A549 (cell line): ENCODE data around the gene PKIG. TPM values are rescaled to one million over a fixed set of nuclear protein-coding genes. Genes with fewer than 3 reads are reported as not detected.

Experiments
- ATAC-seq, 2 experiments: fragments of 200-7000 bp in 1 of 2; fragments of >200 bp in 1 of 2; cut with Nextera tagmentation in 1 of 2; cut with Tn5 transposase in 1 of 2; 3 replicates each; pipeline versions ENCODE4 v1.8.0 to v1.9.1; 2018 to 2020; ENCODE audit warnings: mild to moderate bottlenecking in 1 of 2, moderate library complexity in 1 of 2
- CTCF ChIA-PET: fragments of 300-600 bp; sonication (Branson Sonifier 250); formaldehyde crosslinking; extraction: SDS; loops from one replicate; lab custom pipeline; 2021; ENCODE audit warnings: antibody characterized with exemption, inconsistent platforms; lab: Yijun Ruan, JAX
- POLR2A ChIA-PET: fragments of 350-600 bp; formaldehyde crosslinking; extraction: SDS; loops from one replicate; lab custom pipeline; 2021; ENCODE audit warnings: antibody characterized with exemption, inconsistent platforms; lab: Yijun Ruan, JAX
- DNase-seq, 2 experiments: peaks; one replicate each; pipeline versions ENCODE4 v3.0.0 to v3.0.0-alpha.2; 2011 to 2016; ENCODE audit warnings: low read depth in 1 of 2, low spot score in 1 of 2
- FAIRE-seq: peaks from 2 replicates; lab custom pipeline; 2011; peaks lifted over from hg19 to GRCh38; lab: Jason Lieb, UNC
- H3K27ac ChIP-seq, 2 experiments: fragments of >200 bp; sonication (Bioruptor Twin); formaldehyde crosslinking; 3 replicates each; pipeline ENCODE4 v1.5.1; 2016 to 2017
- H3K4me1 ChIP-seq: fragments of >200 bp; sonication (Bioruptor Twin); formaldehyde crosslinking; 3 replicates; pipeline ENCODE4 v1.6.1; 2016
- H3K4me2 ChIP-seq: fragments of >200 bp; sonication (Bioruptor Twin); formaldehyde crosslinking; 3 replicates; pipeline ENCODE4 v1.6.1; 2016
- H3K4me3 ChIP-seq: fragments of >200 bp; sonication (Bioruptor Twin); formaldehyde crosslinking; 3 replicates; pipeline ENCODE4 v1.5.1; 2016
- H3K9me3 ChIP-seq: fragments of >200 bp; sonication (Bioruptor Twin); formaldehyde crosslinking; 3 replicates; pipeline ENCODE4 v1.6.1; 2016
- ATOH8 ChIP-seq: fragments of 250-450 bp; sonication (Bioruptor Pico); IDR thresholded peaks from 2 replicates; pipeline ENCODE4 v1.5.0; 2020; ENCODE audit warnings: low read depth, mild to moderate bottlenecking, moderate library complexity
- BCL3 ChIP-seq: fragments of >200 bp; sonication (Bioruptor Twin); formaldehyde crosslinking; IDR thresholded peaks from 3 replicates; pipeline ENCODE4 v1.6.1; 2016
- BHLHE40 ChIP-seq: IDR thresholded peaks from 2 replicates; pipeline ENCODE4 v1.6.1; 2012; ENCODE audit warnings: low read depth, low read length, inconsistent platforms
- CEBPB ChIP-seq, 2 experiments: fragments of >200 bp in 1 of 2; sonication (Bioruptor Twin) in 1 of 2; formaldehyde crosslinking in 1 of 2; IDR thresholded peaks; 2 replicates each; pipeline ENCODE4 v1.6.1; 2012 to 2016
- CHD4 ChIP-seq: fragments of 200-600 bp; sonication (generic); IDR thresholded peaks from 2 replicates; pipeline ENCODE4 v1.6.1; 2016; ENCODE audit warnings: antibody characterized with exemption, mild to moderate bottlenecking, borderline replicate concordance
- EP300 ChIP-seq, 2 experiments: fragments of >200 bp; sonication (Bioruptor Twin); formaldehyde crosslinking; IDR thresholded peaks; 2 replicates in 1 of 2; 3 replicates in 1 of 2; pipeline ENCODE4 v1.6.1; 2016 to 2017
- GATA3 ChIP-seq: IDR thresholded peaks from 2 replicates; pipeline ENCODE4 v1.6.1; 2012; ENCODE audit warnings: borderline replicate concordance
- HDAC2 ChIP-seq: fragments of 200-600 bp; sonication (generic); IDR thresholded peaks from 2 replicates; pipeline ENCODE4 v1.6.1; 2016
- HOXA7 ChIP-seq: fragments of 250-450 bp; sonication (Bioruptor Pico); IDR thresholded peaks from 2 replicates; pipeline ENCODE4 v1.5.0; 2020; ENCODE audit warnings: mild to moderate bottlenecking, moderate library complexity
- JUN ChIP-seq, 2 experiments: fragments of >200 bp; sonication (Bioruptor Twin); formaldehyde crosslinking; IDR thresholded peaks; 2 replicates in 1 of 2; 3 replicates in 1 of 2; pipeline ENCODE4 v1.6.1; 2016 to 2017
- KDM5A ChIP-seq: fragments of 200-600 bp; sonication (generic); IDR thresholded peaks from 2 replicates; pipeline ENCODE4 v1.6.1; 2016; ENCODE audit warnings: antibody characterized with exemption, mild to moderate bottlenecking
- PHF8 ChIP-seq: fragments of 200-600 bp; sonication (generic); IDR thresholded peaks from 2 replicates; pipeline ENCODE4 v1.6.1; 2016; ENCODE audit warnings: low read depth, mild to moderate bottlenecking, antibody characterized with exemption, moderate library complexity, borderline replicate concordance
- POLR2A ChIP-seq: IDR thresholded peaks from 2 replicates; pipeline ENCODE4 v1.6.1; 2012; ENCODE audit warnings: mild to moderate bottlenecking, low read length
- RAD21 ChIP-seq, 2 experiments: fragments of >200 bp in 1 of 2; sonication (Bioruptor Twin) in 1 of 2; formaldehyde crosslinking in 1 of 2; IDR thresholded peaks in 1 of 2; conservative IDR thresholded peaks in 1 of 2; 2 replicates in 1 of 2; 3 replicates in 1 of 2; pipeline ENCODE4 v1.6.1; 2012 to 2018; ENCODE audit warnings: inconsistent platforms in 1 of 2
- RARB ChIP-seq: fragments of 250-450 bp; sonication (Bioruptor Pico); IDR thresholded peaks from 2 replicates; pipeline ENCODE4 v1.8.0; 2021; ENCODE audit warnings: mild to moderate bottlenecking, moderate library complexity
- RCOR1 ChIP-seq: fragments of 150-350 bp; IDR thresholded peaks from 2 replicates; pipeline ENCODE4 v1.6.1; 2014; ENCODE audit warnings: antibody characterized with exemption, low read length, low read depth
- RNF2 ChIP-seq: fragments of 200-600 bp; sonication (generic); IDR thresholded peaks from 2 replicates; pipeline ENCODE4 v1.6.1; 2016; ENCODE audit warnings: low read depth, mild to moderate bottlenecking, antibody characterized with exemption, moderate library complexity, borderline replicate concordance
- SMC3 ChIP-seq: fragments of >200 bp; sonication (Bioruptor Twin); formaldehyde crosslinking; IDR thresholded peaks from 3 replicates; pipeline ENCODE4 v1.6.1; 2018; ENCODE audit warnings: inconsistent platforms
- SREBF2 ChIP-seq: fragments of 450-650 bp; IDR thresholded peaks from 2 replicates; pipeline ENCODE4 v1.6.1; 2014; ENCODE audit warnings: mild to moderate bottlenecking, moderate library complexity
- ZNF302 ChIP-seq: fragments of 250-450 bp; sonication (Bioruptor Pico); IDR thresholded peaks from 2 replicates; pipeline ENCODE4 v1.9.0; 2021; ENCODE audit warnings: inconsistent platforms, mild to moderate bottlenecking, moderate library complexity
- ZSCAN20 ChIP-seq: fragments of 250-450 bp; sonication (Bioruptor Pico); IDR thresholded peaks from 2 replicates; pipeline ENCODE4 v1.8.0; 2022; ENCODE audit warnings: mild to moderate bottlenecking, moderate library complexity
- WGBS: methylation state at CpG from one replicate; pipeline ENCODE4 v1.1.6; 2017; ENCODE audit errors: missing lambda C conversion rate; 5-methylcytosine and 5-hydroxymethylcytosine counted together
- polyA plus RNA-seq, 4 experiments: library from polyadenylated mRNA; depleted of rRNA in 3 of 4; stranded (reverse); fragments of >200 nt; fragmentation: RNase III in 1 of 4; extraction: RNeasy Plus Mini Kit Qiagen cat#74134 plus additional on column Dnase treatment in 1 of 4; gene quantifications; 2 replicates in 3 of 4; 3 replicates in 1 of 4; pipeline ENCODE4 v1.2.3, GENCODE V29; 2011 to 2017

Gene PKIG
- polyA plus RNA-seq, 2 of the 4 experiments (the other 2 are of a cell fraction): 24.0 to 31.1 TPM

- H3K4me2 ChIP-seq: no peak overlapping the region
- TF ChIP-seq BCL3: no peak
- TF ChIP-seq ZSCAN20: no peak
- no peak for TF ChIP-seq SREBF2
- no peak for TF ChIP-seq ATOH8 (CRISPR knock-in tag)
- TF ChIP-seq RARB (CRISPR knock-in tag): no peak
- TF ChIP-seq RAD21 (conservative IDR thresholded peaks at IDR 0.05 in 1 of 2, IDR thresholded peaks at IDR 0.05 in 1 of 2): no peak
- no peak for TF ChIP-seq BHLHE40
- TF ChIP-seq KDM5A: no peak
- no peak for TF ChIP-seq ZNF302
- TF ChIP-seq CHD4: no peak
- TF ChIP-seq POLR2A: no peak
- TF ChIP-seq, all 56 proteins: peak for 0
- Histone ChIP-seq H3K27ac (no peak overlapping the region), H3K9me3 (no peaks in the 10 kb centered on the region), H3K4me3 (no peak overlapping the region), H3K4me1 (no peaks in the 10 kb centered on the region)
- FAIRE-seq: no peak
- DNase-seq: no peak
- ChIA-PET POLR2A (no interaction called here), CTCF (interaction anchor here (0.8 to 1.1 kb wide), 3 partner anchors 8 to 101 kb away, joined by 3 to 4 read pairs (median 4); no protein-coding TSS in a partner anchor)
- no peak for ATAC-seq
- 78% methylated on average over 4 of the region's 4 CpGs for WGBS
Observed at GRCh38 chr20:44541992-44542391, 40.4 kb upstream of the PKIG start.

- CTCF ChIA-PET: interaction anchor here (0.8 to 1.1 kb wide), 3 partner anchors 9 to 100 kb away, joined by 3 to 4 read pairs (median 3); no protein-coding TSS in a partner anchor
- no peak for TF ChIP-seq RCOR1
- TF ChIP-seq PHF8: no peak
Observed at GRCh38 chr20:44542890-44543289, 39.5 kb upstream of the PKIG start.

GRCh38 chr20:44543358-44543757 lies 39.0 kb upstream of the PKIG start:
- 76% methylated on average over 3 of the region's 3 CpGs for whole genome bisulfite sequencing
- CTCF ChIA-PET: interaction anchor here (0.8 kb wide), 1 partner anchor 43 kb away, joined by 3 read pairs; no protein-coding TSS in a partner anchor
- POLR2A ChIA-PET: no interaction called here
- no peak overlapping the region for H3K4me3 ChIP-seq
- no peaks in the 10 kb centered on the region for H3K9me3 ChIP-seq
- TF ChIP-seq GATA3 (no peak), HDAC2 (no peak), SMC3 (no peak), BHLHE40 (no peak), EP300 (IDR thresholded peaks at IDR 0.05) (no peak), JUN (IDR thresholded peaks at IDR 0.05) (no peak), HOXA7 (CRISPR knock-in tag) (no peak), CEBPB (IDR thresholded peaks at IDR 0.05) (no peak), CHD4 (no peak), RNF2 (no peak), RARB (CRISPR knock-in tag) (no peak)
- H3K4me1 ChIP-seq: peaks cover 4% of the 10 kb centered on the region
- no peak for DNase-seq
- no peak overlapping the region for H3K27ac ChIP-seq
- FAIRE-seq: no peak
- no peak overlapping the region for H3K4me2 ChIP-seq
- no peak for ATAC-seq

More at GRCh38 chr20:44542890-44543289, 39.5 kb upstream of the PKIG start:
- no peak for FAIRE-seq
- H3K4me1 ChIP-seq: no peaks in the 10 kb centered on the region; the same call in 2 of the 3 replicates
- POLR2A ChIA-PET: no interaction called here
- WGBS: 85% methylated on average over 1 of the region's 1 CpG
- no peaks in the 10 kb centered on the region for H3K9me3 ChIP-seq
- no peak for ATAC-seq
- no peak overlapping the region for H3K27ac ChIP-seq
- no peak overlapping the region for H3K4me2 ChIP-seq
- DNase-seq: no peak
- no peak overlapping the region for H3K4me3 ChIP-seq
